Central memory CD4-positive, alpha-beta T cell (primary cell): ENCODE data around the gene MFNG.

ENCODE experiments used
- DNase-seq: peaks from one replicate; pipeline ENCODE4 v3.0.0; 2022

MFNG gene

DNA sequence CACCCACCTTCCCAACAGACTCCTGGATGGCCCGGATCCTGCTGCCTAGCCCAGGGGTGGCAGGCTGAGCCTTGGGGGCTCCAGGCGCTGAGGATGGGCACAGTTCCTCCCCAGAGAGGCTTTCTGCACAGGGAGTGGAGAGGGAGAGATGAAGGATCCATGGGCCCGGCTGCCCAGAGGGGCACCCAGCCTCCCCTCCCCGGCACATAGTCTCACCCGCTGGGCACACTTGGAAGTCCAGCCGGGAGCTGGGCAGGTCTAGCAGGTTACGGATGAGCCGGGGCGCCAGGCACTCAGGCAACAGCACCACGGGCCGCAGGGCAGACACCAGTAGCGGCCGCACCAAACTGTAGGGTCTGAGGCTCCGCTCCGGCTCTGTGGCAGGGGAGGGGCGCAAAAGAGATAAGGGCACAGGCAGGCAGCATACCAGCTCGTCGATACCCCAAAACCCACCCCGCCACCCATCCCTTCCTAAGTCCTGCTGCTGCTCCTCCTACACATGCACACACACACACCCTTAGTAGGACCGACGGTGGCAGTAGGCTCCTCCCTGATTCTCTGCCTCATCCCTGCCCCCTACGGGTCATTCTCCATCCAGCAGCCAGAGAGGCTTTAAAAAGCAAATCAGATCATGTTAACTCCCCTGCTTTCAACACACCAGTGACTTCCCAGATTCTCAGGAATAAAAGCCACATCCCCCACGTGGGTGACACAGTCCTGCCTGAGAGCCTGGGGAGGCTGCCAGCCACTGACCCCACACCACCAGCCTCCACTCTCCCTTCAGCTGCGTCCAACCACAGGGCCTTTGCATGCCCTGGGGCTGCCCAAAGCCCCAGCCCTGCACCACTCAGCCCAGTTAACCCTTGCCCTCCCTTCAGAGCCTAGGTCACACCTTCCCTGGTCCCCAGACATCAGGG lies 6.5 kb upstream of the MFNG start:
- peak; percentile 46 for DNase-seq

DNA sequence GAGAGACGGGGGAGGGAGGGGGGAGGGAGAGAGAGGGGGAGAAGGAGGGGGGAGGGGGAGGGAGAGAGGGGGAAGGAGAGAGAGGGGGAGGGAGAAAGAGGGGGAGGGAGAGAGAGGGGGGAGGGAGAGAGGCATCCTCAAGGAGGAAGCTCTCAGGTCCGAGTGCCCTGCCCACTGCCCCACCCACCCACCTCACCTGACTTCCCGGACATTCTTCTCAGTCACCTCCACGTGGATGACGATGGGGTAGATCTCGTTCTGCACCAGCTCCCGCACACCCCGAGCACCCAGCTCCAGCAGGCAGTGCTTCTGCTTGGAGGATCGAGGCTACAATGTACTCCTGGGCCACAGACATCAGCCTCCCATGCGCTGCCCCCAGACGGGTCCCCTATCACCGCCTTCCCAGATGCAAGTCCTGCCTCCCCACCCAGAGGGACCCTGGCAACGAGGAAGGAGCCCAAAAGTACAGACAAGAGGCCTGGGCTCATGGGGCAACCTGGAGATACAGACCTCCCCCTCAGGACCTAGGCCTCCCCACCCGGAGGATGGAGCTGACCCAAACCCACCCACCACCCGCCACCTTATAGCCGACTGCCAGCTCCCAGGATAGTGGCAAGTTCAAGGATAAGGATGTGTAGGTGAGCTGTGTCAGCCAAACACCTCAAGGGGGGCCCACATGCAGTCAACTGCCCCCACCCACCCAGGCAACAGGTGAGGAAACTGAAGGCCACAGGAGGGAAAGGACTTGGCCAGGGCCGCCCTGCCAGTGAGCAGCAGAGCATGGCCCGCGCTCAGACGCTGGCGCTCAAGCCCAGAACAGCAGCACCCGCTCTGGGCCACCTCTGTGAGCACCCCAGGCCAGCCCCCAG lies 5.6 kb upstream of the MFNG start:
- DNase-seq, result no peak

DNA sequence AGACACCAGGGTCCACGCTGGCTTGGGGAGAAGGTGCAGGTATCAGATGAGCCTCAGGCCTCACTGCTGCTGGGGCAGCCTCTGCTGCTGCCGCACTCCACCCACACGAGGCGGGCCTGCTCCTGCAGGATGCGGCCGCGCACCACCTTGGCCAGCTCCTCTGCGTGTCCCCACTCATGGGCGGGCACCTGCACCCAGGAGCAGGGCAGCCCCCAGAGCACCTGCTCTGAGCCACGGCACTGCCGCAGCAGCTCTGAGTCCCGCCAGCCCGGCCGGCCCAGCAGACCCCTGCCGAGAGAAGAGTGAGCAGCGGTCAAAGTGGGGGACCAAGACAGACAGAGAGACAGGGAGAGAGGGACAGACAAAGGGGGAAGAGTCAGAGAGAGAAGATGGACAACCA lies 4.9 kb upstream of the MFNG start:
- DNase-seq, result no peak

DNA sequence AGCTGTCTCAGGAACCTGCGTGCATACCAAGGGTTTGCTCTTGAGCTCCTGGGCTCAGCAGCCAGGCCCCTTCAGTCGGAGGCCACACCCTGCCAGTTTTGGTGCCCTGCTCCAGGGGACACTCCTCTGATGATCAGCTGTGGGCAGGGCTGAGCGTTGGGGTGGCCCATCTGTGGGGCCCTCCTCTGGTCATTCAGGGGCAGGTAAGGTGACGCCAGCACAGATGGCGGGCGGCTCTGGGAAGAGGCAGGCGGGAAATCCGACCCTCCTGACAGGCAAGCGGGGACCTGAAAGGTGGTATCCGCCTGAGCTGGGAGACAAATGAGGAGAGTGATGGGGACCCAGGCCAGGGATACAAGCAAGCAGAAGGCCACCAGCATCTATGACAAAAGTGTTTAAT lies 3.8 kb upstream of the MFNG start:
- no peak for DNase-seq

DNA sequence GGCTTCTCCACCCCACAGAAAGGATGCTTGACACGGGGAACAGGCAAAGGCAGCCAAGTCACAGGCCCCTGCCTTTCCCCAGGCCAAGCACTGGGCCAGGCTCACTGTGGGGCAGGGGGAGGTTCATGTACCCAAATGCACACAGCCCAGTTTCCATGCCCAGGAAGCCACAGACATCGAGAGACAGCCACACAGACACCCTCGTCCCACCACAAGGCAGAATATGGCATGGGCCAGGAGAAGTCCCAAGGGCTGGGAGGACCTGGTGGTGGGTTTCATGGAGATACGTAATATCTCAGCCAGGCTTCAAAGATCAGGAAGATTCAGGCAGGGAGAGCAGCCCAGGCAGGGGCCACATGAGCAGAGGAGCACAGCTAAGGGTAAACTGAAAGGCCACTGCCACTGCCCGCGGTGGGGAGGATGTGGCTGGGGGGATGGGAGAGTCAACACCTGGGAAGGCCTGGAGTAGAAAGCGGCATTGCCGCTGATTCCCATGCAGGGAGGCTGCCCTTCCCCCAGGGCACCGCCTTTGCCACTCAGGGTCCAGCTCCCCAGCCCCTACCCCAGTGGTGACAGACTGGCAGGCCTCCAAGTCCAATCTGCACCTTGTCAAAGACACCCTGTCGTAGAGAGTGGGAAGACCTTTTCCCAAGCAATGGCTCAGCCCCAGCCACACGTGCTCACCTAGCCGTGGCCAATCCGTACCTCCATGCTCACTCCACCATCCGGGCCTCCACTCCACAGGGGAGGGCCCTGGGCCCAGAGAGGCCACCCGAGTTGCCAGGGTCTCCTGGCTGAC lies 2.4 kb upstream of the MFNG start:
- no peak for DNase-seq

DNA sequence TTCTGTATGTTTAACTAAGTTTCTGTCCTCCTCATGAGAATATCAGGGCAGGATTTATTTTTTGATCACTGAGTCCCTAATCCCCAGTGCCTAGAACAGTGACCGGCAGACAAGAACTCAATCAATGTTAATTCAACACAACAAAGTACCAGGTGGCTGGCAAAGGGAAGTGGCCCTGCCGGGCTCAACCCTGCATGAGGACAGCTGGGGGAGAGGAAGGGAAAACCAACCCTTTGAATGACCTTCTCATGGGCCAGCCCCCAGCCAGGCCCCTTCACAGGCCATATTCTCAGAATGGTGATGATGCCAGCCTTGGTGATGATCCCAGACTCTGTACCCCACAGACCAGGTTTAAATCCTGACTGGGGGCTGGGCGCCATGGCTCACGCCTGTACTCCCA lies 1.4 kb upstream of the MFNG start:
- no peak for DNase-seq

DNA sequence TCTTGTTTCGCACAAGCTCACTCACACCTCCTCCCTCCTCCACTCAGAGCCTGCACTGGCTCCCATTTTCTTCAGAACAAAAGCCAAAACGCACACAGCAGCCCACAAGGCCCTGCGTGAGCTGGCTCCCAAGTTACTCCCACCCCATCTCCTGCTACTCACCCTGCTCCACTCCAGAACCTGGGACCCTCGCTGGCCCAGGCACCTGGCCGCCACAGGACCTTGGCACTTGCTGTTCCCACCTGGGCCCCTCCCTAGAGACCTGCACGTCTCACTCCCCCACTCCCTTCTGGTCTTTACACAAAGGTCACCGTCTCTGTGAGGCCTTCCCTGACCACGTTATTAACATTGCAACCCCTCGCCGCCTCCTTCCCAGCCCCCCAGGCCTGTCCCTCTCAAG lies 945 bp upstream of the MFNG start:
- DNase-seq, result no peak

DNA sequence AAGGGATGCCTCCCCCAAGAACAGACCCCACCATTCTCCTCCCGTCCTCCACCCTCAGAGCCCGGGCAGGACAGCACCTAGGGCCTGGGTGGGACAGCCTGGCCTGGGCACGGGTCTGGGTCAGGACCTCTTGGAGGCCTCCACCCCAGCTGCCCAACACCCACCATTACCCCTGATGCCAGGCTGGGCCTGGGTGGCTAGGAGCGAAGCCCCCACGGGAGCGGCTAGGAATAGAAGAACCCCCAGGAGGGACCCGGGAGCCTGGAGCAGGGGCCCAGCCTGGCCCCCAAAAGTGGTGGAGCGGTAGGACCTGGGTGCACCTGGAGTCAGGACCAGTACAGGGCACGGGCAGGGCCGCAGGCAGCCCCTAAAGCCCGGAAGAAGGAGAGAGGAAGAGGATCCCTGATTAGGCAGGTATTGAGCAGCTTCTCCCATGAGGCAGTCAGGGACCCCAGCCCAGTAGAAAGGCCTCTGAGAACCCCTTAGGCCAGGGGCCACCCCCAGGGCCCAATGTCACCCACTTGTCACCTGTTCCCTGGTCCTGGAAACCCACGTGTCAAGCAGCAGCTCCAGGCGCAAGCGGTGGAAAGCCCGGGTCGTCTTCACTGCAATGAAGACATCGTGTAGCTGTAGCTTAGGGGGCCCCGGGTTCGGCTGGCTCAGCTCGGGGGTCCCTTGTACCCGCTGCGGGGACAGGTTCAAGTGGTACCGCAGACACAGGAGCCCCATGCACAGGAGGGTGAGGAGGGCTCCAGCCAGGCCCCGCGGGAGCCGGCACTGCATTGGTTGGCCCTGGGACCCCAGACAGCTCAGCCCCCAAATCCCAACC lies 575 bp downstream of the MFNG start:
- peak; percentile 10 for DNase-seq

DNA sequence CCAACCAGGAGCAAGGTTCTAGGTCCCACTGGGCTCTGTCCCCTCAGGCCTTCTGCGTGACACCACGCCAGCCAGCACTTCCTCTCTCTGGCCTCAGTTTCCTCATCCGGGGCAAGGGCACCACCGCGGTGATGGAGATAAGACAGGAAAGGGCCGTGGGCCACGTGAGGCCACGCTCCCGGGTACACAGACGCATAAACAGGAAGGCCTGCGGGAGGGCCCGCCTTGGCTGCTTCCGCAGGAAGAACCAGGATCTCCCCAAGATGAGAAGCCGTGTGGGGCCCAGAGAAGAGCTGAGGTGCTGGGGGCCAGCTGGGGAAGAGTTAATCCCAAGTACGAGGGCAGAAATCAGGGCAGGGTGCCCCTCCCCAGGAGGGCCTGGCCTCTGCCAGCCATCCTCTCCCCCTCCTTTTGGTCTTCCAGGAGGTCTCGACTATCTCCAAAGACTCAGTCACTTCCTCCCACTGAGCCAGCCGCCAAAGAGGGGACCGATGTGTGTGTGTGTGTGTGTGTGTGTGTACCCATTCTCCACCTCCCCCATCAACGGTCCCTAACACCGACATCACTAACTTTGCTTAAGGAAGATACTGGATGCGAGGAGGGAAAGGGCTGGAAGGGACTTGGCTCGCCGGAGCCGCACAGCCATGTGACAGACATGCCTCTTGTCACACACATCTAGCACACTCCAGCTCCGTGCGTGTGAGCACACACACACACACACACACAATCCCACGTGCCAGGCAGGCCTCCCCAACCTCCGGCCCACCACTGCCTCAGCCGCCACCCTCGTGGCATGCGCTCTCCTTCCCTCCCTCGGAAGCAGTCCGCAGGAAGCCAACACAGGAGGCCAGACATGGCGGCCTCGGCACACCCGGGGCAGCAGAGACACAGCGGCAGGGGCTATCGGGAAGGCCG lies 1.4 kb downstream of the MFNG start:
- peak; percentile 87 for DNase-seq

DNA sequence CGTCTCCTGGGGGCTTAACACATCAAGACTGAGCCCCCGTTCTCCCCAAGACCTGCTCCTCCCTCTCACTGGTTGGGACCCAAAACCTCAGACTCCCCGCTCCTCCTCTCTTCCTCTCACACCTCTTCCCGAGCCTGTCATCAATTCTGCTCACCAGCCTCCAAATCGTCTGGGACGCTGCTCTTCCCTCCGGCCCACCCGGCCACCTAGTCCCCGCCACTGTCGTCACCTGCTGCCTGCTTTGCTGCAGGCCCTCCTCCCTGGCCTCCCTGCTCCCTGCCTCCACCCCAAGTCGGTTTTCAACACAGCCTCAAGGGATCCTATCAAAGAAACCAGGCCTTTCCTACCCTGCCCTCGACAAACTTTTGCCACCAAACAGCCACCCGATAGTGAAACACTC lies 3.1 kb downstream of the MFNG start:
- DNase-seq, result no peak

DNA sequence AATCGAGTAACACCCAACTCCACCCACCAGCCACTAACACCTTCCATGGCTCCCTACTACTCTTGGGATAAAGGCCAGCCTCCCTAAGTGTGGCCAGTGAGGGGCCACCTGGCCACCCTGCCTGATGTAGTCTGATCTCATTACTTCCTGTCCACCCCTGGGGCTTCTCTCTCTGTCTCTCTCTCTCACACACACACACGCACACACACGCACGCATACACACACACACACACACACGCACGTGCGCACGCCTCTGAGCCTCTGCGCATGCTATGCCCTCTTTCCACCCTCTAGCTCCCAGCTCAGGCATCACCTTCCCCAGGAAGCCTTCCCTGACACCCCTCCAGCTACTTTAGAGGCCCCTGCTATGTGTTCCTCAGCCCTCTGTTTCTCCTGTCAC lies 3.9 kb downstream of the MFNG start:
- no peak for DNase-seq

DNA sequence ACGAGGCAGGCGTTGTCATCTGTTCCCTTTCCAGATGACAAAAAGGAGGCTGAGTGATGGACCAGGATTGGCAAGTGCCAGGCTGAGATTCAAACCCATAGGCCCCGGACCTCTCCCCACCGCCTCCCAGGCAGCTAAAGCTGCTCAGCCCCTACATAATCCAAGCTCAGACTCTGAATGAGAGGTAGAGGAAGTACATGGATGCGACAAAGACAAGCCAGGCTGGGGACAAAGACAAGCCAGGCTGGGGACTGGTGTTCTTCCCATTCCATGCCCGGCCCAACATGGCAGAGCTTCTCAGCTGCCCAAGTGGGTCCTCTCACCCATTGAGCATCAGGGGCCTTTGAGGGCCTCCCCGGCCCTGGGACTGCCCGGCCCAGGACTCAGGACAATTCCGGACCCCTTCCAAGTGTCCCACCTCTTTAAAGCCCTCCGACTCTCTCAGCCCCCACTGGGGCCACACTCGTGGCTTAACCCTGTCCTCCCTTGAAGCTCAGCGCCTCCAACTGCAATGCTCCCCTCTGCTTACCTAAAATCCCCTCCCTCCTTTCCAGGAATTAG lies 4.8 kb downstream of the MFNG start:
- DNase-seq, result no peak

DNA sequence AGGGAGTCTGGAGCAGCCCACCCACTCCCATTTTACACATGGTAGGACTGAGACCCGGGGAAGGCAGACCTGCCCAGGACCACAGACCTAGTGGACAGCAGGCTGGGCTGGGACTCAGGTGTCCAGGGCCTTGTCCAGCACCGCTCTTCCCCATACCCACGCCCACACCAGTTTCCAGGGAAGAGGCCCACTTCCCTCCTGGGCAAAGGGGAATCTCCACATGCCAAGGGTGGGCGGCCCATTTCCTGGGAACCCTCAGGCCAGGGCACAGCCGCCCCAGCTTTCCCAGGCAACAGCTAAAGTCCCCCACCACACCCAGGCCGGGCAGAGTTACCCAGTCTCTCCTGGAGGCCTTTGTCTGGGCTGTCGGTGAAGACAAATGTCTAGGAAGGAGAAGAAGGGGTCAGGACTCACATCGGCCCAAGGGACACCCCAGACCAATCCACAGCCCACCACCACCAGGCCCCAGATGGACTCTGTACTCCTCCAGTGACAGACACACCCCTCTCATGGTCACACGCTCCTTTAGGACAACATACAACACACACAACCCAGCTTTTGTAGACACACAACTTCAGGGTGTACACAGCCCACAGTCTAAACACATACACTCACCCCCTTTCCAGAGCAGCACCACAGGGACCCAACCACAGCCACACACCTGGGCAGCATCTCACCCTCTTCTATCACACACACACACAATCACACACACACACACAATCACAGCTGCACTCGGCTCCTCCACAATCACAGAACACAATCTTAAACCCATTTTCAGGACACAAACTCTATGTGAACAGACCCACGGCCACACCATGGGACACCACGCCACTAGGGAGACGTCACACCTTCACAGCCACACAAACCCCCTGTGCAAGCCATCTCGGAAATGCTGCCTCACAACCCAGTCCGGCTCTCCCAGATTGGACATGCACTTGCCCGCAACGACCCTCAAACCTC lies 5.5 kb downstream of the MFNG start:
- DNase-seq, result no peak

DNA sequence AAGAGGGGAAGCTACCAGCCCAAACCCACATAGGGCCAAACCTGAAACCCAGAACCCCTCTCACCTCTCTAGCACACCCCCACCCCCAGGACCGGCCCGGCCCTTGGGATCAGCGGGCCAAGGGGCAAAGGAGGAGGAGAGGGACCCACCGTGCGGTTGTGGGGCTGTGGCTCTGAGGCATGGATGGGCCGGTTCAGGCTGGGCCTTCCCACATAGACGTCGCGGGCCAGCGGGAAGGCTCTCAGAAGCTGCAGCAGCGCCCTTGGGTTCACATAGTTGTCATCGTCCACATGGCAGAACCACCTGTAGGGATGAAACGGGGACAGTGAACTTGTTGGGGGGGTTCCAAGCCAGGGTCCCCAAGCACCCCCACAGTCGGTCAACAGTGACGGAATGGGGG lies 7.0 kb downstream of the MFNG start:
- no peak for DNase-seq

DNA sequence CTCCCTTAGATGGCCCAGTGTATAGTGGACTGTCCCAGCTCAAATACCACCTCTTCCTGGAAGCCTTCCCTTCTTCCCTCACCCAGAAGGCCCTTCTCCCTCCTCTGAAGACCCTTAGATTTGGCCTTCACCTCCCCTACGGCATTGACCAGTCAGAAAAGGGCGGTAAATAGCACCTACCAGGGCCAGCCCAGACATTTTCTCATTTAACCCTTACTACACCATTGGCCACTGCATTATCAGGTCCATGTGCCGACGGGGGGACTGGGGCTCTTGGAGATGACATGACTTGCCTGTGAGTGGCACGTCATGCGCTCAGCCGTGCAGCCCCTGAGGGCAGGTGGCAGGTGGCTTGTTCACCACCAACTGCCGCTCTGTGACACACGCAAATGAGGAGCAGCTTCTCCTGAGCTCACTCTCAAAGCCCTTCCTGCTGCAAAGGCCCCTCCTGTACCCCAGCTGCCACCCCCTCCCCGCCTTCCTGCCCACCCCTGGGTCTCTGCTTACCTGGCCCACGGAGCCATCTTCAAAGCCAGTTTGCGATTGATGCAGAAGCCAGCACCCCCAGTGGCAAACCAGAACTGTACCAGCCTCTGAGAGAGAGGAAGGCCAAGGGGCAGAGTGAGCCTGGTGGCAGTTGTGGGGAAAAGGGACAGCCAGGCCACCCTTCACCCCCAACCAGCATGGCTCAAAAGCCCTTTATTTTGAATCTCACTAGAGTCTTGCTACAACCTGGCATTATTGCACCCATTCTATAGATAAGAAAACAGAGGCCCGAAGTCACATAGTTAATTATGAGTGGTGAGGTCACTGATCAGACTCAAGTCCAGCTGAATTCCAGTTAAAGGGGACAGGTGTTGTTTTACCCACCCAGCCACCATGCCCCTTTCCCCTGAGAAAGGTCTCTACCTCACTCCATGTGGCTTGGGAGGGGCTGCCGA lies 9.5 kb downstream of the MFNG start:
- DNase-seq, result no peak

DNA sequence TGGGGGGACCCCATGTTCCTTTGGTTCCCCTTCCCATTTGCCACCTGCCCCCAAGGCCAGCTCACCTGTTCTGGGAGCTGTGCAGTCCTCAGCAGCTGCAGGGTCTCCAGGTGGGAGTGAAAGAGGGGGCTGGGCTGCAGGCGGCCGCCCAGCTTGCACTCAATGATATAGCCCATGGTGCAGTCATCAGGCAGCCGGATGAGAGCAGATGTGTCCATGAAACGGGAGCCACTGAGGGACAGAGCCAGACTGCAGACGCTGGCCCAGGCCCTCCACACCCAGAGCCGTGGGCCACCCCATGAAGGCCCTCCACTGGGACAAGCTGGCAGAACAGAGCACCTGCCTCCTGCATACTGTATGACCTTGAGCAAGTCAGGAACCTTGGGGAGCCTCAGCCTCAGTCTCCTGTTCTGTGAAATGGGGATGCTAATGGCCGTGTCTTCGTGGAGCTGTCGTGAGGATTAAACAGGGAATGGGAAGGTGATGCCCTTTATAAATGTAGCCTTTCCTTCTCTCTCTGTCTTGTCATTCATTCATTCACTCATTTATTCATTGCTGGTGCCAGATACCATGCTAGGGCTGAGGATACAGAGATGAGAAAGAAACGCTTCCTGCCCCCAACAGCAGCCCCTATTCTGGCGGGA lies 11.6 kb downstream of the MFNG start:
- no peak for DNase-seq

DNA sequence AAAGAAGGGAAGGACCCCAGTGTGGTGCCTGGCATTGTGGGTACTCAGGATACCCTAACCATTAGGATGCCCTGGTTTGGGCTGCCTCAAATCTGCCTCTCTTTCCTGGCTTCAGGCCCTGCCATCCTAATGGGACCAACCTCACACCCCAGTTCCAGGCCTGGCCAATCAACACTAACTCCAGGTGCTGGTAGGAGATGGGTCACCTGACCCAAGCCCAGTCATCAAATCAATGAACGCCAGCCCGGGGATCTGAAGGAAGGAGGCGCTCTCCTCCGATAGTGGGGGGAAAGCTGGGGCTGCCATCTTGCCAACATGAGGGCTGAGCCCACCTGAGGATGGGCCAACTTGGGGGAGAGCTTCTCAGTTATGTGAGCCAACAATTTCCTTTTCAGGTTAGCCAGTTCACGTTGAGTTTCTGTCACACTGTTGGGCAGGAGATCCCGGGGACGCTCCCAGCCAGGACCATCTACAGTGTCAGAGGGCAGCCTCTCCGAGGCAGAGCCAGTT lies 12.7 kb downstream of the MFNG start:
- no peak for DNase-seq
